Thyroid gland (tissue), 4 donors: ENCODE results near the gene ANKRD55. TPM values are rescaled to one million over a fixed set of nuclear protein-coding genes. Genes with fewer than 3 reads are reported as not detected.

Experiments used
- DNase-seq, 2 donors: peaks; one replicate each; pipeline ENCODE4 v3.0.0-alpha.2; 2019
- H3K27ac ChIP-seq, 3 donors: fragments of 200-600 bp; sonication (generic); 1 replicate in 2 of 3; 2 replicates in 1 of 3; pipeline ENCODE4 v1.5.1; 2016 to 2019; ENCODE audit warnings: mild to moderate bottlenecking in 1 of 3, moderate library complexity in 1 of 3
- H3K27me3 ChIP-seq: fragments of 200-600 bp; sonication (generic); one replicate; pipeline ENCODE4 v1.5.1; 2019
- H3K36me3 ChIP-seq, 2 donors: fragments of 200-600 bp; sonication (generic); one replicate each; pipeline ENCODE4 v1.5.1; 2016 to 2019
- H3K4me1 ChIP-seq, 2 donors: fragments of 200-600 bp; sonication (generic); one replicate each; pipeline ENCODE4 v1.5.1; 2017 to 2019
- H3K4me3 ChIP-seq, 3 donors: fragments of 200-600 bp; sonication (generic); replicated peaks in 1 of 3; 1 replicate in 2 of 3; 2 replicates in 1 of 3; pipeline ENCODE4 v1.5.1; 2016; ENCODE audit warnings: mild to moderate bottlenecking in 1 of 3
- H3K9me3 ChIP-seq: fragments of 200-600 bp; sonication (generic); one replicate; pipeline ENCODE4 v1.5.1; 2017
- POLR2A ChIP-seq, 2 donors: fragments of 450-650 bp; IDR thresholded peaks; one replicate each; pipeline ENCODE4 v1.6.1; 2017; ENCODE audit warnings: antibody characterized with exemption in 2 of 2, mild to moderate bottlenecking in 2 of 2, moderate library complexity in 1 of 2
- WGBS, 2 donors: methylation state at CpG; one replicate each; pipeline ENCODE4 v1.1.5; 2017; 5-methylcytosine and 5-hydroxymethylcytosine counted together
- intact Hi-C: fragments of 100-400 bp; cut with DNase I; formaldehyde crosslinking; loops from one replicate; pipeline ENCODE4 v1.15.1; 2023
- total RNA-seq, 4 donors: library from RNA; depleted of rRNA; stranded (reverse); fragments of >200 nt; gene quantifications; one replicate each; pipeline ENCODE4 v1.2.3, GENCODE V29; 2016
- TF ChIP-seq, protein P1 (sequence below), 6 experiments: fragments of 200-600 bp in 3 of 6; fragments of 450-650 bp in 3 of 6; sonication (generic) in 3 of 6; IDR thresholded peaks; one replicate each; pipeline ENCODE4 v1.5.1; 2016 to 2019; ENCODE audit warnings: antibody characterized with exemption in 6 of 6, mild to moderate bottlenecking in 2 of 6, inconsistent platforms in 1 of 6, moderate library complexity in 1 of 6

The ANKRD55 gene
- total RNA-seq, 4 donors from 2014 or later: 0.22 to 0.94 TPM; not detected in 2

DNA sequence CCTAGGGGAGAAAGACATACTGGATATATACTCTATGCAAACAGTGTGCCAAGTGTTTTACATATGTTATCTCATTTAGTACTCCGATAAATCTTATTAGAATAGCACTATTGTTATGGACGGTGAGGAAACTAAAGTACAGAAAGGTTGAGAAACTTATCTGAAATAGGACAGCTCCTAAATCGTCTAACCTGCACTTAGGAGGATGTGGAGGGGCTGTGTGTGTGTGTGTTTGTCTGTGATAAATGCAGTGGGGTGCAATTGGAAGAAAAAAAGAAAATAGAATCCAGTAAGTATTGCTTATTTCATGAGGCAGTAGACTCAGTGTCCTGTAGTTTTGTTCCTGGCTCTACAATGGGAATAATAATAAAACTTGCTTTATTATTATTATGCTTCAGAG lies 131.9 kb downstream of the ANKRD55 start:
- 93 to 94% methylated on average over 3 of the region's 3 CpGs for WGBS, 2 donors
- H3K9me3 ChIP-seq: no peaks in the 10 kb centered on the region
- intact Hi-C loops: no loop called here
- H3K27ac ChIP-seq: no peak overlapping the region
- TF ChIP-seq, protein P1, sequence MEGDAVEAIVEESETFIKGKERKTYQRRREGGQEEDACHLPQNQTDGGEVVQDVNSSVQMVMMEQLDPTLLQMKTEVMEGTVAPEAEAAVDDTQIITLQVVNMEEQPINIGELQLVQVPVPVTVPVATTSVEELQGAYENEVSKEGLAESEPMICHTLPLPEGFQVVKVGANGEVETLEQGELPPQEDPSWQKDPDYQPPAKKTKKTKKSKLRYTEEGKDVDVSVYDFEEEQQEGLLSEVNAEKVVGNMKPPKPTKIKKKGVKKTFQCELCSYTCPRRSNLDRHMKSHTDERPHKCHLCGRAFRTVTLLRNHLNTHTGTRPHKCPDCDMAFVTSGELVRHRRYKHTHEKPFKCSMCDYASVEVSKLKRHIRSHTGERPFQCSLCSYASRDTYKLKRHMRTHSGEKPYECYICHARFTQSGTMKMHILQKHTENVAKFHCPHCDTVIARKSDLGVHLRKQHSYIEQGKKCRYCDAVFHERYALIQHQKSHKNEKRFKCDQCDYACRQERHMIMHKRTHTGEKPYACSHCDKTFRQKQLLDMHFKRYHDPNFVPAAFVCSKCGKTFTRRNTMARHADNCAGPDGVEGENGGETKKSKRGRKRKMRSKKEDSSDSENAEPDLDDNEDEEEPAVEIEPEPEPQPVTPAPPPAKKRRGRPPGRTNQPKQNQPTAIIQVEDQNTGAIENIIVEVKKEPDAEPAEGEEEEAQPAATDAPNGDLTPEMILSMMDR (IDR thresholded peaks at IDR 0.05): no peak
- no peak for TF ChIP-seq POLR2A (IDR thresholded peaks at IDR 0.05)
- no peak overlapping the region for H3K4me3 ChIP-seq
- no peaks in the 10 kb centered on the region for H3K27me3 ChIP-seq
- H3K36me3 ChIP-seq: no peaks in the 10 kb centered on the region
- peaks cover 0 to 16% of the 10 kb centered on the region in 2 donors for H3K4me1 ChIP-seq
- no peak for DNase-seq

GRCh38 chr5:56100439-56101176 lies 132.5 kb downstream of the ANKRD55 start:
- Histone ChIP-seq H3K4me1 (peaks cover 0 to 16% of the 10 kb centered on the region in 2 donors), H3K27me3 (no peaks in the 10 kb centered on the region), H3K27ac (no peak overlapping the region), H3K36me3 (no peaks in the 10 kb centered on the region), H3K4me3 (no peak overlapping the region), H3K9me3 (no peaks in the 10 kb centered on the region)
- no peak for DNase-seq
- 36 to 39% methylated on average over 3 of the region's 3 CpGs for WGBS, 2 donors
- no peak for TF ChIP-seq POLR2A (IDR thresholded peaks at IDR 0.05)
- TF ChIP-seq, protein P1 (IDR thresholded peaks at IDR 0.05): no peak
- intact Hi-C loops: no loop called here

- no peaks in the 10 kb centered on the region for H3K9me3 ChIP-seq
- peaks cover 0 to 16% of the 10 kb centered on the region in 2 donors for H3K4me1 ChIP-seq
- no peaks in the 10 kb centered on the region for H3K36me3 ChIP-seq
- H3K4me3 ChIP-seq: no peak overlapping the region
- TF ChIP-seq, protein P1 (IDR thresholded peaks at IDR 0.05): no peak
- no peak for TF ChIP-seq POLR2A (IDR thresholded peaks at IDR 0.05)
- intact Hi-C loops: no loop called here
- DNase-seq: no peak
- WGBS, 2 donors: 72 to 76% methylated on average over 2 of the region's 2 CpGs
- peak overlapping the region in 1 of 3 donors; percentile 0 for H3K27ac ChIP-seq
- H3K27me3 ChIP-seq: no peaks in the 10 kb centered on the region
Measured at GRCh38 chr5:56099346-56099745, 133.8 kb downstream of the ANKRD55 start.

GRCh38 chr5:56097055-56097454 lies 136.1 kb downstream of the ANKRD55 start:
- intact Hi-C loops: no loop called here
- Histone ChIP-seq H3K27me3 (no peaks in the 10 kb centered on the region), H3K4me3 (no peak overlapping the region), H3K9me3 (no peaks in the 10 kb centered on the region), H3K4me1 (peaks cover 0 to 16% of the 10 kb centered on the region in 2 donors), H3K36me3 (no peaks in the 10 kb centered on the region), H3K27ac (no peak overlapping the region)
- no peak for DNase-seq
- 85 to 88% methylated on average over 3 of the region's 3 CpGs for WGBS, 2 donors
- TF ChIP-seq, protein P1 (IDR thresholded peaks at IDR 0.05): no peak
- no peak for TF ChIP-seq POLR2A (IDR thresholded peaks at IDR 0.05)

DNA sequence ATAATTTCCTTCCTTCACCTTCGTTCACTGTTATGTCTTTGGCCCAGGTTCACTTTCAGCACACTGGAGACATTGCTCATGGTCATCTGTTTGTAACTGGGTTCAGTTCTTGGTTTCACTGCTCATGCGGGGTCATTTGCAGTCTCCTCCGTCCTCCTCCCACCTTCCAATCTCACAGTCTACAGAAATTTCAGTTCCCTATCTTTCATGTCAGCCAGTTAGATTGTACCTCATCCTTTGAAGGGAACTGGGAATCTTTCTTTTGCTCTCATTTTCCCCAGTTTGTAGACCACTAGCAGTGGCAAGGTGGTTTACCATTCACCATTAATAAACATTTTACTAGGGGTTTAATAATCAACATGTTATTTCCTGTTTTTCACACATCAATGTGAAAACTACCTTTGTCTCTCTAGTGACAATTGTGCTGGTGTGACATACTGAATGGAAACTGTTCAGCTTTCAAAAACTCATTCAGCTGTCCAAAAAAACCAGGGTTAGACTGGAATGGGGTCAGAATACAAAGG lies 137.5 kb downstream of the ANKRD55 start:
- no peak overlapping the region for H3K4me3 ChIP-seq
- intact Hi-C loops: no loop called here
- no peak overlapping the region for H3K27ac ChIP-seq
- no peaks in the 10 kb centered on the region for H3K36me3 ChIP-seq
- WGBS, 2 donors: 88 to 94% methylated on average over 3 of the region's 3 CpGs
- H3K27me3 ChIP-seq: no peaks in the 10 kb centered on the region
- peaks cover 0 to 22% of the 10 kb centered on the region in 2 donors for H3K4me1 ChIP-seq
- TF ChIP-seq POLR2A (IDR thresholded peaks at IDR 0.05): no peak
- TF ChIP-seq, protein P1 (IDR thresholded peaks at IDR 0.05): no peak
- H3K9me3 ChIP-seq: no peaks in the 10 kb centered on the region
- DNase-seq: no peak
